SK-N-SH treated with all-trans-retinoic acid at 6 μM for 48 hours (cell line): Measurements from ENCODE around the gene TMEM231.

Source experiments
- ATAC-seq: fragments of 200-7000 bp; cut with Tn5 transposase; 3 replicates; pipeline ENCODE4 v1.9.1; 2020; ENCODE audit warnings: mild to moderate bottlenecking, moderate library complexity
- ARNTL ChIP-seq: fragments of 450-650 bp; formaldehyde crosslinking; IDR thresholded peaks from 2 replicates; pipeline ENCODE4 v1.5.0; 2020; ENCODE audit warnings: low read depth, mild to moderate bottlenecking, moderate library complexity, borderline replicate concordance
- BACH2 ChIP-seq: fragments of 250-450 bp; sonication (Bioruptor Pico); IDR thresholded peaks from 2 replicates; pipeline ENCODE4 v1.9.0; 2021; ENCODE audit warnings: mild to moderate bottlenecking, borderline replicate concordance
- CREB5 ChIP-seq: fragments of 250-450 bp; sonication (Bioruptor Pico); IDR thresholded peaks from 2 replicates; pipeline ENCODE4 v1.5.1; 2020; ENCODE audit warnings: low read depth, mild to moderate bottlenecking, moderate library complexity
- CSRNP3 ChIP-seq: fragments of 250-450 bp; sonication (Bioruptor Pico); IDR thresholded peaks from 2 replicates; pipeline ENCODE4 v1.5.1; 2021; ENCODE audit warnings: mild to moderate bottlenecking, moderate library complexity
- ESRRG ChIP-seq: fragments of 250-450 bp; sonication (Bioruptor Pico); IDR thresholded peaks from 2 replicates; pipeline ENCODE4 v1.6.1; 2021; ENCODE audit warnings: mild to moderate bottlenecking
- GLIS3 ChIP-seq: fragments of 250-450 bp; sonication (Bioruptor Pico); IDR thresholded peaks from 2 replicates; pipeline ENCODE4 v1.5.0; 2020; ENCODE audit warnings: mild to moderate bottlenecking, moderate library complexity
- OSR1 ChIP-seq: fragments of 250-450 bp; sonication (Bioruptor Pico); IDR thresholded peaks from 2 replicates; pipeline ENCODE4 v1.8.0; 2022; ENCODE audit warnings: moderate library complexity, mild to moderate bottlenecking, inconsistent platforms
- PATZ1 ChIP-seq: fragments of 250-450 bp; sonication (Bioruptor Pico); IDR thresholded peaks from 2 replicates; pipeline ENCODE4 v1.8.0; 2020; ENCODE audit warnings: mild to moderate bottlenecking, moderate library complexity, borderline replicate concordance
- POU6F1 ChIP-seq: fragments of 250-450 bp; sonication (Bioruptor Pico); IDR thresholded peaks from 2 replicates; pipeline ENCODE4 v1.8.0; 2021; ENCODE audit warnings: low read depth, mild to moderate bottlenecking, moderate library complexity, borderline replicate concordance
- PPARA ChIP-seq: fragments of 250-450 bp; sonication (Bioruptor Pico); IDR thresholded peaks from 2 replicates; pipeline ENCODE4 v1.5.0; 2020; ENCODE audit warnings: mild to moderate bottlenecking, borderline replicate concordance
- RARB ChIP-seq: fragments of 250-450 bp; sonication (Bioruptor Pico); IDR thresholded peaks from 2 replicates; pipeline ENCODE4 v1.8.0; 2021; ENCODE audit warnings: mild to moderate bottlenecking, moderate library complexity
- SNAI2 ChIP-seq: fragments of 250-450 bp; sonication (Bioruptor Pico); IDR thresholded peaks from 2 replicates; pipeline ENCODE4 v1.5.0; 2020; ENCODE audit warnings: mild to moderate bottlenecking, moderate library complexity
- TOX ChIP-seq: fragments of 250-450 bp; sonication (Bioruptor Pico); IDR thresholded peaks from 2 replicates; pipeline ENCODE4 v1.8.0; 2021; ENCODE audit warnings: mild to moderate bottlenecking, moderate library complexity, borderline replicate concordance
- TSHZ2 ChIP-seq: fragments of 250-450 bp; sonication (Bioruptor Pico); IDR thresholded peaks from 2 replicates; pipeline ENCODE4 v1.5.0; 2020; ENCODE audit warnings: mild to moderate bottlenecking, moderate library complexity
- ZC3H10 ChIP-seq: fragments of 250-450 bp; sonication (Bioruptor Pico); IDR thresholded peaks from 2 replicates; pipeline ENCODE4 v1.5.1; 2021; ENCODE audit warnings: mild to moderate bottlenecking, moderate library complexity
- ZFP3 ChIP-seq: fragments of 250-450 bp; sonication (Bioruptor Pico); IDR thresholded peaks from 2 replicates; pipeline ENCODE4 v1.5.0; 2020; ENCODE audit warnings: mild to moderate bottlenecking, moderate library complexity
- ZFP30 ChIP-seq: fragments of 450-650 bp; formaldehyde crosslinking; IDR thresholded peaks from 2 replicates; pipeline ENCODE4 v1.5.0; 2022; ENCODE audit warnings: mild to moderate bottlenecking, moderate library complexity
- ZNF565 ChIP-seq: fragments of 450-650 bp; formaldehyde crosslinking; conservative IDR thresholded peaks from 2 replicates; pipeline ENCODE4 v1.5.0; 2020; ENCODE audit warnings: low read depth, mild to moderate bottlenecking, moderate library complexity
- ZNF8 ChIP-seq: fragments of 450-650 bp; formaldehyde crosslinking; IDR thresholded peaks from 2 replicates; pipeline ENCODE4 v1.5.0; 2020; ENCODE audit warnings: mild to moderate bottlenecking, moderate library complexity

The TMEM231 gene

GRCh38 chr16:75529056-75529905, 26.8 kb downstream of the TMEM231 start:
- no peak for TF ChIP-seq POU6F1
- no peak for TF ChIP-seq SNAI2 (CRISPR knock-in tag)
- no peak for TF ChIP-seq PATZ1 (CRISPR knock-in tag)
- TF ChIP-seq ARNTL (CRISPR knock-in tag): no peak
- TF ChIP-seq RARB: no peak
- TF ChIP-seq GLIS3: no peak
- TF ChIP-seq PPARA (CRISPR knock-in tag): no peak
- TF ChIP-seq BACH2 (CRISPR knock-in tag): no peak
- TF ChIP-seq ZFP3 (CRISPR knock-in tag): no peak
- no peak for TF ChIP-seq ESRRG
- no peak for TF ChIP-seq CREB5
- no peak for TF ChIP-seq CSRNP3 (CRISPR knock-in tag)
- no peak for TF ChIP-seq ZNF565 (CRISPR knock-in tag)
- no peak for TF ChIP-seq TOX (CRISPR knock-in tag)
- no peak for TF ChIP-seq ZNF8 (CRISPR knock-in tag)
- no peak for TF ChIP-seq ZC3H10
- no peak for ATAC-seq

GRCh38 chr16:75527825-75528299, 28.2 kb downstream of the TMEM231 start:
- no peak for ATAC-seq
- TF ChIP-seq ZFP30 (CRISPR knock-in tag) (no peak), PPARA (CRISPR knock-in tag) (no peak), OSR1 (no peak), TSHZ2 (CRISPR knock-in tag) (no peak), ARNTL (CRISPR knock-in tag) (no peak), ZNF565 (CRISPR knock-in tag) (no peak)
- TF ChIP-seq, all 23 proteins: peak for 0

GRCh38 chr16:75526032-75526790, 29.8 kb downstream of the TMEM231 start:
- TF ChIP-seq ESRRG (no peak), POU6F1 (no peak), ZC3H10 (no peak), RARB (no peak), GLIS3 (no peak), PPARA (CRISPR knock-in tag) (no peak), TOX (CRISPR knock-in tag) (no peak), ZFP30 (CRISPR knock-in tag) (no peak)

More at GRCh38 chr16:75526032-75526790, 29.8 kb downstream of the TMEM231 start:
- no peak for ATAC-seq
